Adipocyte (in vitro differentiated cells): Measurements from ENCODE around the gene SETD6.
"Not testable (repeated sequence)": the region's sequence is repeated elsewhere in the genome, so short reads cannot be mapped to it uniquely, and the experiment has no call there.

ENCODE experiments used
- DNase-seq: peaks from one replicate; pipeline ENCODE4 v3.0.0-alpha.2; 2015; ENCODE audit warnings: low read depth
- H3K27me3 ChIP-seq: replicated peaks from 2 replicates; pipeline ENCODE4 v1.7.0; 2013; ENCODE audit warnings: mild to moderate bottlenecking, low read length, moderate library complexity; ENCODE audit not compliant: control insufficient read depth, insufficient read depth
- H3K36me3 ChIP-seq: 2 replicates; pipeline ENCODE4 v1.7.0; 2013; ENCODE audit warnings: low read length, mild to moderate bottlenecking, moderate library complexity; ENCODE audit not compliant: control insufficient read depth, insufficient read depth, severe bottlenecking
- H3K4me1 ChIP-seq: 2 replicates; pipeline ENCODE4 v1.7.0; 2013; ENCODE audit warnings: mild to moderate bottlenecking, low read length, moderate library complexity; ENCODE audit not compliant: control insufficient read depth, insufficient read depth
- H3K4me3 ChIP-seq: 2 replicates; pipeline ENCODE4 v1.7.0; 2013; ENCODE audit warnings: mild to moderate bottlenecking, low read length, moderate library complexity
- H3K9ac ChIP-seq: 2 replicates; pipeline ENCODE4 v1.7.0; 2013; ENCODE audit warnings: mild to moderate bottlenecking, low read length, moderate library complexity
- H3K9me3 ChIP-seq: 2 replicates; pipeline ENCODE4 v1.7.0; 2013; ENCODE audit warnings: mild to moderate bottlenecking, low read length, moderate library complexity; ENCODE audit not compliant: control insufficient read depth

SETD6 gene

GRCh38 chr16:58481226-58481869, 34.0 kb upstream of the SETD6 start:
- no peak overlapping the region for H3K4me3 ChIP-seq
- H3K27me3 ChIP-seq, result peaks cover 5% of the 10 kb centered on the region
- H3K9me3 ChIP-seq, result no peaks in the 10 kb centered on the region
- H3K36me3 ChIP-seq, result no peaks in the 10 kb centered on the region
- H3K9ac ChIP-seq, result no peak overlapping the region
- no peaks in the 10 kb centered on the region for H3K4me1 ChIP-seq
- DNase-seq, result no peak

- Histone ChIP-seq H3K9ac (no peak overlapping the region), H3K4me1 (no peaks in the 10 kb centered on the region), H3K27me3 (peaks cover 5% of the 10 kb centered on the region), H3K36me3 (no peaks in the 10 kb centered on the region), H3K4me3 (no peak overlapping the region), H3K9me3 (no peaks in the 10 kb centered on the region)
- DNase-seq, result no peak
Observed at GRCh38 chr16:58481931-58482330, 33.4 kb upstream of the SETD6 start.

GRCh38 chr16:58485184-58485887, 30.0 kb upstream of the SETD6 start:
- H3K4me1 ChIP-seq, result peaks cover 3% of the 10 kb centered on the region
- H3K9me3 ChIP-seq, result no peaks in the 10 kb centered on the region
- H3K4me3 ChIP-seq, result no peak overlapping the region
- no peak overlapping the region for H3K9ac ChIP-seq
- no peaks in the 10 kb centered on the region for H3K36me3 ChIP-seq
- H3K27me3 ChIP-seq, result peaks cover 20% of the 10 kb centered on the region
- no peak for DNase-seq

DNA sequence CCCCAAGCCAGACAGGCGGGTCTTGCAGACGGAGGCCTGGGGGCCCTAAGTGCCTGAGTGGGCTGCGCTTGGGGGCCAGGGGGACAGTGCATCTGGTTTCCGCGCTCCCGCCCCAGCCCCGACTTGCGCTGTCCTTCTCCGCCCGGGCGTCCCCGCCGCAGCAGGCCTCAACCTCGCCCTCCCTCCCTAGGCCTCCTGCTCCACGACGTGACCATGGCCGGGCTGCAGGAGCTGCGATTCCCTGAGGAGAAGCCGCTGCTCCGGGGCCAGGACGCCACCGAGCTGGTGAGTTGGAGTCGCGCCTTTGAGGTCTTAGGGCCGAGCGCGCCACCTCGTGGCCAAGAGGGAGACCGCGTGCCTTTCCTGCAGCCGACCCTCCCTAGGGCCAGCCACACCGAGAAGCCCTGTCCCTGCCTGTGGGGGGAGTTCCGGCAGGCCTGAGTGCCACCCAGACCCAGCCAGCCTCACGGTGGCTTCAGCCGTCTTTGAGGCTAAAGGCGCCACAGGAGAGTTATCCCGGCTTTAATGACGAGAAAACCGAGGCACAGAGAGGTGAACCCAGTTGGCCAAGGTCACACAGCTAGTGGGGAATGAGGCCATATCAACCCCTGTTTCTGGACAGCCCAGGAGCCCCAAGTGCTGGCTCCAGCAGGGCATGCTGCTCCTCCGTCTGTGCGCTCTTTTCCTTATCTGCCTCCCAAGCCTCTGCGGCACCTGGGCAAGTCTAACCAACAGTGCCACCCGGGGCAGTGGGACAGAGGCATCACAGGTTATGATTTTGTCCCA, 27.6 kb upstream of the SETD6 start:
- Histone ChIP-seq H3K36me3 (no peaks in the 10 kb centered on the region), H3K27me3 (peaks cover 26% of the 10 kb centered on the region), H3K9me3 (no peaks in the 10 kb centered on the region), H3K9ac (peak overlapping the region; percentile 64), H3K4me1 (peaks cover 3% of the 10 kb centered on the region), H3K4me3 (peak overlapping the region; percentile 75)
- peak; percentile 93 for DNase-seq

DNA sequence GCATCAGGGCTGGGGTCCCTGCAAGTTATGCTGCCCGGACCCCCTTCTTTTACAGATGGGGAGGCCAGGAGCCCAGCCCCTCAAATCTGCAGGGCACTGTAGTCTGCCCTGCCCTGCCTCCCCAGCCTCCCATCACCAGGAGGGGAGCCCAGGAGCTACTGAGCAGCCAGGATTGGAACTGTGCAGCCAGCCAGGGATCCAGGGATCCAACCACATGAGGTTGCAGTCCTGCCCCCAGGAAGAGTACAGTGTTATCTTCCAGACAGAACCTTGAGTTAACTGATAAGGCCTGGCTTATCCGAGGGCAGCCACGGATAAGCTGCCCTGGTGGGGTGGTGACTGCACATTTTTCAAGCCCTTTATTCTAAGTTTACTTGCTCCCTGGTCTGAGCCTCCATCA, 26.8 kb upstream of the SETD6 start:
- Histone ChIP-seq H3K9me3 (no peaks in the 10 kb centered on the region), H3K4me3 (no peak overlapping the region), H3K36me3 (no peaks in the 10 kb centered on the region), H3K9ac (no peak overlapping the region), H3K4me1 (peaks cover 3% of the 10 kb centered on the region), H3K27me3 (peaks cover 23% of the 10 kb centered on the region)
- DNase-seq, result no peak

- no peak for DNase-seq
- H3K36me3 ChIP-seq, result no peaks in the 10 kb centered on the region
Observed at GRCh38 chr16:58490065-58490464, 25.3 kb upstream of the SETD6 start.

DNA sequence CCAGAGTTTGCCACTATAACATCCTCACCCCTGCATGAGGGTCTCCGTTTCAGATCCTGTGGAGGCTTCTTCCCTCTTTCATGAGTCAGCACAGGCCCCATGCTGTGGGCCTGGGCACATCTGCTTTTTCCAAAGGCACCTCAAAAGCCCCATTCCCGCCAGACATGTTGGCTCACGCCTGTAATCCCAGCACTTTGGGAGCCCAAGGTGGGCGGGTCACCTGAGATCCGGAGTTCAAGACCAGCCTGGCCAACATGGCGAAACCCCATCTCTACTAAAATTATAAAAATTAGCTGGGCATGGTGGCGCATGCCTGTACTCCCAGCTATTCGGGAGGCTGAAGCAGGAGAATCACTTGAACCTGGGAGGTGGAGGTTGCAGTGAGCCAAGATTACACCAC, 24.8 kb upstream of the SETD6 start:
- H3K9me3 ChIP-seq, DNase-seq, H3K4me3 ChIP-seq, H3K9ac ChIP-seq, H3K4me1 ChIP-seq, H3K36me3 ChIP-seq: not testable (repeated sequence)
- H3K27me3 ChIP-seq, result peaks cover 21% of the 10 kb centered on the region

More at GRCh38 chr16:58490065-58490464, 25.3 kb upstream of the SETD6 start:
- H3K9ac ChIP-seq, result no peak overlapping the region
- peaks cover 21% of the 10 kb centered on the region for H3K27me3 ChIP-seq
- H3K9me3 ChIP-seq, result no peaks in the 10 kb centered on the region
- peaks cover 3% of the 10 kb centered on the region for H3K4me1 ChIP-seq
- H3K4me3 ChIP-seq, result no peak overlapping the region

DNA sequence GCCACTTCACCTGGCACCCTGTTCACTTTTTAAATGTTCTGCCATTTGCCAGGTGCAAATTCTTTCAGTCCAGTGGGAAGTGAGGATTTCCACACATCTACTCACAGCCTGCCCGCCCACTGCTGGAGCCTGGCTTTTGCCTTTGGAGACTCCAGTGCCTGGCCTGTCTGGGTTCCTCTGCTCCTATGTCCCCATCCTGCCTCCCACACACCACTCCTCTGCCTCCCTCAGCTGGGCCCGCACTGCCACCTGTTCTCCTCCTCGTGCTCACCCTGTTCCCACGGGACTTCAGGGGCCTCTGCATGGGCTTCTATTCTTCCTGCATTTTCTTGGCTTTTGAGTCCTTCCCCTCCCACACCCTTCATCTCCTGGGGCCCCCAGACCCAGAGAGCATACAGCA, 23.3 kb upstream of the SETD6 start:
- peaks cover 21% of the 10 kb centered on the region for H3K27me3 ChIP-seq
- peaks cover 3% of the 10 kb centered on the region for H3K4me1 ChIP-seq
- no peaks in the 10 kb centered on the region for H3K9me3 ChIP-seq
- DNase-seq, result no peak
- no peak overlapping the region for H3K9ac ChIP-seq
- H3K36me3 ChIP-seq, result no peaks in the 10 kb centered on the region
- no peak overlapping the region for H3K4me3 ChIP-seq

GRCh38 chr16:58492735-58493134, 22.6 kb upstream of the SETD6 start:
- Histone ChIP-seq H3K4me1 (no peaks in the 10 kb centered on the region), H3K36me3 (no peaks in the 10 kb centered on the region), H3K9me3 (no peaks in the 10 kb centered on the region), H3K9ac (no peak overlapping the region), H3K27me3 (peaks cover 21% of the 10 kb centered on the region), H3K4me3 (no peak overlapping the region)
- DNase-seq, result no peak

- no peaks in the 10 kb centered on the region for H3K36me3 ChIP-seq
- no peaks in the 10 kb centered on the region for H3K4me1 ChIP-seq
- DNase-seq, result no peak
- H3K9ac ChIP-seq, result no peak overlapping the region
- H3K4me3 ChIP-seq, result no peak overlapping the region
- H3K9me3 ChIP-seq, result no peaks in the 10 kb centered on the region
- H3K27me3 ChIP-seq, result peaks cover 10% of the 10 kb centered on the region
Observed at GRCh38 chr16:58493756-58494431, 21.4 kb upstream of the SETD6 start.

GRCh38 chr16:58494981-58495520, 20.3 kb upstream of the SETD6 start:
- H3K36me3 ChIP-seq, result no peaks in the 10 kb centered on the region
- no peaks in the 10 kb centered on the region for H3K9me3 ChIP-seq
- peak overlapping the region; percentile 2 for H3K4me3 ChIP-seq
- H3K27me3 ChIP-seq, result peaks cover 6% of the 10 kb centered on the region
- no peak overlapping the region for H3K9ac ChIP-seq
- peak; percentile 94 for DNase-seq
- H3K4me1 ChIP-seq, result no peaks in the 10 kb centered on the region
